ENCODE results near the gene VPS13D.

The VPS13D gene, protein sequence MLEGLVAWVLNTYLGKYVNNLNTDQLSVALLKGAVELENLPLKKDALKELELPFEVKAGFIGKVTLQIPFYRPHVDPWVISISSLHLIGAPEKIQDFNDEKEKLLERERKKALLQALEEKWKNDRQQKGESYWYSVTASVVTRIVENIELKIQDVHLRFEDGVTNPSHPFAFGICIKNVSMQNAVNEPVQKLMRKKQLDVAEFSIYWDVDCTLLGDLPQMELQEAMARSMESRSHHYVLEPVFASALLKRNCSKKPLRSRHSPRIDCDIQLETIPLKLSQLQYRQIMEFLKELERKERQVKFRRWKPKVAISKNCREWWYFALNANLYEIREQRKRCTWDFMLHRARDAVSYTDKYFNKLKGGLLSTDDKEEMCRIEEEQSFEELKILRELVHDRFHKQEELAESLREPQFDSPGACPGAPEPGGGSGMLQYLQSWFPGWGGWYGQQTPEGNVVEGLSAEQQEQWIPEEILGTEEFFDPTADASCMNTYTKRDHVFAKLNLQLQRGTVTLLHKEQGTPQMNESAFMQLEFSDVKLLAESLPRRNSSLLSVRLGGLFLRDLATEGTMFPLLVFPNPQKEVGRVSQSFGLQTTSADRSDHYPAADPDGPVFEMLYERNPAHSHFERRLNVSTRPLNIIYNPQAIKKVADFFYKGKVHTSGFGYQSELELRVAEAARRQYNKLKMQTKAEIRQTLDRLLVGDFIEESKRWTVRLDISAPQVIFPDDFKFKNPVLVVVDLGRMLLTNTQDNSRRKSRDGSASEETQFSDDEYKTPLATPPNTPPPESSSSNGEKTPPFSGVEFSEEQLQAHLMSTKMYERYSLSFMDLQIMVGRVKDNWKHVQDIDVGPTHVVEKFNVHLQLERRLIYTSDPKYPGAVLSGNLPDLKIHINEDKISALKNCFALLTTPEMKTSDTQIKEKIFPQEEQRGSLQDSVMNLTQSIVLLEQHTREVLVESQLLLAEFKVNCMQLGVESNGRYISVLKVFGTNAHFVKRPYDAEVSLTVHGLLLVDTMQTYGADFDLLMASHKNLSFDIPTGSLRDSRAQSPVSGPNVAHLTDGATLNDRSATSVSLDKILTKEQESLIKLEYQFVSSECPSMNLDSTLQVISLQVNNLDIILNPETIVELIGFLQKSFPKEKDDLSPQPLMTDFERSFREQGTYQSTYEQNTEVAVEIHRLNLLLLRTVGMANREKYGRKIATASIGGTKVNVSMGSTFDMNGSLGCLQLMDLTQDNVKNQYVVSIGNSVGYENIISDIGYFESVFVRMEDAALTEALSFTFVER (N-terminal part only)

DNA sequence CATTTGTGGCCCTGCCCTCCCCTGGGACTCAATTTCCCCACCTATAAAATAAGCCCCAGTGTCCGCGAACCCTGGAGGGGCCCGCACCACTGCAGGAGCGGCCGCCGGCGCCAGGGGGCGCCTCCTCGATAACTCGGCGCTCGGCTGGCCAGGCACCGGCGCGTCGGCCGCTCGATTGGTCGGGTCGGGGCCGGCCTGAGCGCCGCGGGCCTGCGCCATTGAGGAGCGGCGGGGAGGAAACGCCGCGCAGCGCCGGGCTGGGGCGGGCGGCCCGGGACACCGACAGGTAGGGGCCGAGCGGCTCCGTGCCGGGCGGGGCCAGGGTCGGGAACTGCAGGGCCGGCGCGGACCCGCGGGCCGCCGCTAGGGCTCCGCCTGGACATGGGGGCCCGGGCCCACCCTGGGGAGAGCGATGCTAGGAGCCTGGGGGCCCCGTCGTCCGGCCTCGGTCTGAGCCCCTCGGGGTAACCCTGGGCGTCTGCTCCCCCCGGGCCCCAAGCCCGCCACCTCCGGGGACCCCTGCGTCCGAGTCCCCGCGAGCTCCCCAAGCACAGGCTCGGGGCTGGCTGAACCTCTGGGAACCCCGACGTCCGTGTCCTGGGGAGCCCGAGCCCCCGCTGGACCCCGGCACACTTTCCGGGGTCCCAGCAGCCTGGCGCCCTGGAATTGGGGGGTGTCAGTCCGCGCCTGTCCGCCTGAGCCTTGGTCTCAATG lies at the start of gene VPS13D:
VPS13D (plus strand) TSS at position 196 of the 714 bp plus-strand sequence. CDS start 4,237 bp downstream, outside the sequence.
- peak; percentile 89 for DNase-seq

DNA sequence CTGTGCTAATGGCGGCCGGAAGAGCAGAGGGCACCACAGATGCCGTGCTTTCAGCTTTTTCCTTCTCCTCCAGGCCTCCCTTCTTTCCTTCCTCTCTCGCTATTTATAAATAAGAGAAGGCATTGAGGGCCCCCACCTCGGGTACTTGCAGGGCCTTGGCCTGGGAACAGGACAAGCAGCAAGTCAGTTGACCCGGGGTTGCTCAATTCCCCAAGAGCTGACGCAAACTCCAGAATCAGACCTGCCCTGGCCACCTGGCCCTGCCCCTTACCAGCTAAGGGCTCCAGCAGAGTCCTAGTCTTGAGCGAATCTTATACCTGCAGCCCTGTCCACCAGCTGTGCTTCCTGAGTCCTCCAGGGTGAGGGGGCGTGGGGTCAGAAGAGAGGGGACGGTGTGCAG lies 49.5 kb upstream of the VPS13D start:
- no peak for DNase-seq

DNA sequence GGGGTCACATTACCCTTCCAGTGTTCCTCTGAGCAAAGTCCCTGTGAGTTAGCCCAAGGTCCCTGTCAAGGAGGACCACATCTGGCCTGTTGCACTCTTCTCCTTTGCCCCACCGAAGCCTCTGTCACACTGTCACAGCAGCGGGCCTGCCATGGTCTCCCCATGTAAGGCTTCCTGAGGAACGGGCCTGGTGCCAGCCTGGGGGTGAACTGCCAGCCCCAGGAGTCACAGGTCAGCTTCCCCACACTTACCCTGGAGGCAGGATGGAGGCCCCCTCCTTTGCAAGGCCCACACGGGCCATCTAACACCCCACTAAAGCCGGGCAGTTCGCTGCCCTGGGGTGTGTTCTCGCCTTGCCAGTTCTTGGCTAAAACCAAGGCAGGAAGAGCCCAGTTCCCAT lies 48.9 kb upstream of the VPS13D start:
- DNase-seq = no peak

DNA sequence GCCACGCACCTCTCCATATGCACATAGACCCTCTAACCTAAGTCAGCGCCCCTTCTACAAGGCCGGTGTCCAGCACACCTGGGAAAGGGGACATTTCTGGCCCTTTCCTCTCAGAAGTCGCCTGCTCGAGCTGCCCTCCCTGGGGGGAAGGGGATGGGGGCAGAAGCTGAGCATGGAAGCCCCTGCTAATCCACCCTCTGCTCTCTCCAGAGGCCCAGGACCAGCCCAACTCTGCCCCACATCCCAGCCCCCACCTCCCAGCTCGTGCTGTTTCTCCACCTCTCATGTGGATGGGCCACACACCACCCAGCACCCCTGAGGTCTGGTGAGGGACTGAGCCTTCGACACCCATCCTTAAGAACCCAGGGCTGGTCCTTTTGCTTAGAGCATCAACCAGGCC lies 48.3 kb upstream of the VPS13D start:
- DNase-seq = no peak

DNA sequence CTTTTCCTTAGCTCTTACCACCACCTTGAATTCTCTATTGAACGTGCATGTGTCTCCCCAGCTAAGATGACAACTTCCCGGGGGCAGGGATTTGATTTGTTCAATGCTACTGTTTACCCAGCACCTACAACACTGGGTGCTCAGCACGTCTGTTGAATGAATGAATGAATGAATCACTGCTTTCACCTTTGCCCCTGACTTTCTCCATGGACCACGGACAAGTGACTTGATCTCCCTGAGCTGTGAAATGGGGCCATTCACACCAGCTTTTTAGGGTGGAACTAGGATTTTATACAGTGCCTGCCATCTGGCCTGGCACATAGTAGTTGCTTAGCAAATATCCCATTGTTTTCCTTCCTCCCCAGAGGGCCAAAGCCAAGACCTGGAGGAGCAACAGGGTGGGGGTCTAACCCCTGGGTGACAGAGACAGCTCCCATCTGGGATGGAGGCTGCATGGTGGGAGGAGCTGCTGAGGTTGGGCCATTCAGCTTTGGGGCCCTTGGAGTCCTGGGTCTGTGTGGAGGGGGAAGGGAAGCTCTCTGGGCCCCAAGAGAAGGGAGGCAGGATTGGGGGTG lies 47.3 kb upstream of the VPS13D start:
- no peak for DNase-seq

DNA sequence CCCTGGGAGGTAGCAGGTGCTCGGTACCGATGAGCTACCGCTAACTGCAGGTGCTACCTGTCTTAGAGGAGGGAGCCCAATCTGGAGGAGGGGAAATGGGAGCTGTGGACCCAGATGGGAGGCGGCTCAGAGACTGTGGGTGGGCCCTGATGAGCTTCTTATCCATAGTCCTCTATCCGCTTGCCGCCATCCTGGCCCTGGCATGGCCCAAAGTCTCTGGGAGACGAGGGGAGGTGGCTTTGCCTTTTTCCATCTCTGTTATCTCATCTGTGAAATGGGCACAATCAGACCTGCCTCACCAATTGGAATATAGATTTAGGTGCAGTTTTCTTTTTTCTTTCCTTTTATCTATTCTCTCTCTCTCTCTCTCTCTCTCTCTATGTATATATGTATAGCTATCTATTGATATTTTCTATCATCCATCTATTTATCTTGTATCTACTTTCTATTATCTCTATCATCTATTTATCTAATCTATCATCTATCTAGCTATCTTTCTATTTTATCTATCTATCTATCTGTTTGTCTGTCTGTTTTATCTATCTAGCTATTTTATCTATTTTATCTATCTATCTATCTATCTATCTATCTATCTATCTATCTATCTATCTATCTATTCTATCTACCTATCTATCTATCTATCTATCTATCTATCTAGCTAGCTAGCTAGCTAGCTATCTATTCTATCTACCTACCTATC lies 46.6 kb upstream of the VPS13D start:
- DNase-seq = no peak

DNA sequence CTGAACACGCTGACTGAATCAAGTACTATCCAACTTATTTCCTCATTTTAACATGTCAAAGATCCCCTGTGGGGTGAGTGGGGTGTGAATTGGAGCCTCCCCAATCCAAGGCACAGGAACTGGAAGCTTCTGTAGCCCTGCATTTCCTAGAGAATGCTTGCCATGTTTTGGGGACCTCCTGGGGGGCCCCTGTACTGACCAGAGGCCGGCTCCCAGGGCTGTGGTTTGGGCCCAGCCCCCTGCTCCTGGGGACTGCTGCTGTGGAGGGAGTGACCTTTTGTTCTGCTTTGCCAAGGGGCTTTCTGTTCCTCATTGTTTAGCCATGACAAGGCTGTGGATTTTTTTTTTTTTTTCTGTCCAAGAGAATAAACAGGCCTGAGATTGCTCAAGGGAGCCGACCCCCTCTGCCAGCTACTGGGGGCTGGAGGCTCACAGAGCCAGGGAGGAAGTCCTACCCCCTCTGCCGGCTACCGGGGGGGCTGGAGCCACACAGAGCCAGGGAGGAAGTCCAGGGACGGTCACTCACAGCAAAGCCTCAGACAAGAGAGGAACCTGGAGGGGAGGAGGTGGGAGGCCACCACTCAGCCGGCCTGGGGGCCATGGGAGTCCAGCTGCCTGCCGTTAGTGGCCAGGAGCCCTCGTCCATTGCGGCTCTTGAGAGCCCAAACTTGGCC lies 45.7 kb upstream of the VPS13D start:
- peak; percentile 85 for DNase-seq

DNA sequence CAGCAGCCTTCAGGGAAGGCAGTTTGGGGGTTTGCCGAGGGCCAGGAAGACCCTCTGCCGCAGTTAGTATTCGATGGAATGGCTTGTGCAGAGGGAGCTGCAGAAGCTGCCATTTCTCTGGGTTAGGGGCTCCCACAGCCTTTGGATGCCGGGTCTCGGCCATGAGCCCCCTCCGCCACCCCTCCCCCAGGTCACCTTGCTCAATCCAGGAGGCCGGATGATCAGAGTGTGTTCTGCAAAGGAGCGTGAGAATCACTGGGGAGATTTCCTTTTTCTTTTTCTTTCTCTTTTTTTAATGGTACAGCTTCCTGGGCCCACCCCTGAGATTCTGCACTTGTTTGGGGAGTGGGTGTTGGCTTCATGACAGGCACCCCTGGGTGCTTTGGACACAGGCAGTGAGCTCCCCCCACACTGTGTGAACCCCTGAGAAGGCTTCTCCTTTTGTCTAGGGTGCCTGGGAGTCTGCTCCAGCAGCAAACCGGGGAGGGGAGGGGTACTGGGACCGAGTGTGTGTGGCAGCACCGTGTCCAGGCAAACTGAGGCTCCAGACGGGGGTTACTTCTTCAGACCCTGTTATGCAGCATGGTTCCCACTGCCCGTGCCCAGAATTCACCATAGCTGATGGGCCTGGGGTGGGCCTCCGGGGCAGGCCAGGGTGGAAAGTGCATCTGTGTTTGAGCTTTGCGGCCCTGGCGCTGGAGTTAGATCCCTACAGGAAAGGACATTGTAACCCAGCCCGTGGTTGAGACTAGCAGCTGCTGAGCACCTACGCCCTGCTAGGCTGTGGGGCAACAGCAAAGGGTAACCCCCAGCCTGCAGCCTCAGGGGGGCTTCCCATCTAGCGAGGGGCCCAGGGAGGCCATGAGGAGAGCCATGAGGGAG lies 44.6 kb upstream of the VPS13D start:
- DNase-seq = no peak

DNA sequence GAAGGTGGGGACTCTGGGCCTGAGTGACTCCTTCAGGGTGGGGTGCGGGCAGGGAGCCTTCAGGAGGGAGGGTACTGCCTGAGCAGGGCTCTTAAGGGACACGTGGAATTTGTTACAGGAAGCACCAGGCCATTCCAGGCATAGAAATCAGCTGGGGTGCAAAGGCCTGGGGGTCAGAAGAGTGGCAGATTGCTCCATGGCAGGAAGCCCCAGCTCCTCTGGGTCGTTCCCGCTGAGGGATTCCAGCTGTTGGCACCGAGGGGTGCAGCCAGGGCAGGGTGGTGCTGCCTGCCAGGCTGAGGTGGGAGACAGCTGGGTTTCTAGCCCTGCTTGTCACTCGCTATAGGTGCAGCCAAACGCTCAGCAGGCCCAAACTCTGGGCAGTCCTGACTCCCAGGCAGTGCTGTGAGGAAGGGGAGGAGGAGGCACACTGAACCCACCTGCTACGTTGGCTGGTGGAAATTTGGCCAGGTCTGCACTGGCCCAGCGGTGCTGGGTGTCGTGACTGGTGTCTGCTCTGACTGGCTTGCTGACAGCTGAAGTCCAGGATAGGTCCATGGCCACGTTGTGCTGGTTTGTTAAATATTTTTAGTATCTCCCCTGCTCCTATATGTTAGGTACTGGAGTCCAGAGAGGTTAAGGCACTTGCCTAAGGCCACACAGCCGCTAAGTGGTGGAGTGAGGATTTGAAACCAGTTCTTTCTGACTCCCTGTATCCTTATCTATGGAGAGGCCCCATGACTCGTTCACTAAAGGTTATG lies 43.7 kb upstream of the VPS13D start:
- no peak for DNase-seq

DNA sequence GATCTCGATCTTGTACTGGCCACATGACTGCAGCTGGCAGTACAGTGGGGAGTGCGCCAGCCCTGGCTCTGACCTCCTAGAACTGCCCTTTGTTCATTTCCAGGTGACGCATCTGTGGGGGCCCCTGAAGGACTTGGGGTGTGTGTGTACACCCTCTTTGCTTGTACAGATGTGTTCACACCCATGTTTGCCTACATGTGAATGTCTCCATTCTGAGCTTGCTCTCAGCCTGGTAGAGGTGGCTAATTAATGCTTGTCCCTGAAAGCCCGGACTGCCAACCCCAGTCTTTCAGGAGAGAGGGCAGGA lies 43.2 kb upstream of the VPS13D start:
- DNase-seq = no peak

DNA sequence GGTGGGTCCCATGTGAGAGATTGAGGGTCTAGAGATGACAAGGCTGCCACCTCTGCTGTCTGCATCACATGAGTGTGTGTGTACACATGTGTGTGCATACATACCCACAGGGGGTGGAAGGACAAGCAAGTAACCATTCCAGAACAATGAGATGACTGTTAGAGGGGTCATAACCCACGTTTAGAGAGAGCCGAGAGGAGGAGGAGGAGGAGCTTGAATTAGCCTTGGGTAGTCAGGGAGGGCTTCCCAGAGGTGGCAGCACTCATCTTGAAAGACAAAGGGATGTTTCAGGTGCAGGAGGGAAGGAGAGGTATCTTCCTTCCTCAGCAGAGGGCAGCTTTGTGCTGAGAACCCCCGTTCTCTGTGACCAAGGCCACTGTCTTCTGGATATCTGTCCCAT lies 41.7 kb upstream of the VPS13D start:
- no peak for DNase-seq

DNA sequence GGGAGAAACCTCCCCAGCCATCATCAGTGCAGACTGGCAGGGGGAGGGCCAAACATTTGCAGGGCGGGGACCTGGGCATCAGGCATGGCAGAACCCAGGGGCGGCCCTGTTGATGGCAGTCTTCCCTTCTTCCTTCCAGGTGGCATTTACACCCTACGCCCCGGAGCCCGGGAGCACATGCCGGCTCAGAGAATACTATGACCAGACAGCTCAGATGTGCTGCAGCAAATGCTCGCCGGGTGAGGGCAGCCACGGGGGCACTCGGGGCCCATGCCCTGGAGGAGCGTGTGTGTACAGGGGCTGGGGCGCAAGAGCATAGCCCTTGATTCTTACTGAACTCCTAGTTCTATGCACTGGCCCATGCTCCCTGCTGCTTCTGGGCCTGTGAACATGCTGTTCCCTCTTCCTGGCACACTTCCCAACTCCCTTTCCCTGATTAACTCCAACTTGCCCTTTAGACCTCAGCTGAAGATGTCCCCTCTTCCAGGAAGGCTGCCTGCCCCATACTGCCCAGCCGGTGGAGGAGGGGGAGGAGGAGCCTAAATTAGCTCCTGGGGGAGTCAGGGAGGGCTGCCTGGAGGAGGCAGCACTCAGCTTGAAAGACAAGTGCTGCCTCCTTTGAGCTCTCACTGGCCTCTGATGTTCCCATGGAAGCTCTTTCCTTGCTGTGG lies 41.0 kb upstream of the VPS13D start:
- DNase-seq = no peak

DNA sequence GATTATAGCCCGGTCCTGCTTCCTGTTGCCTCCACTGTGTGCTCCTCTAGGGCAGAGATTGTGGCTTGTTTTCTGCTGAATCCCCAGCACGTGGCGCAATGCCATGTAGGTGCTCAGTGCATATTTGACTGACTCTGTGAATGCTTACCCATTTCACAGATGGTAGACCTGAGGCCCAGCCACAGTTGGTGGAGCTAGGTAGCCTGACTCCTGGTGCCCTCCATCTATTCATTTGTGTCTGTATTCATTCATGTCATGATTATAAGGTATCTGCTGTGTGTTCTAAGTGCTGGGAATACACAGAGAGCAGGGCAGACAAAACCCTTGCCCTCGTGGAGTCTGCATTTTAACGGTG lies 40.5 kb upstream of the VPS13D start:
- no peak for DNase-seq

DNA sequence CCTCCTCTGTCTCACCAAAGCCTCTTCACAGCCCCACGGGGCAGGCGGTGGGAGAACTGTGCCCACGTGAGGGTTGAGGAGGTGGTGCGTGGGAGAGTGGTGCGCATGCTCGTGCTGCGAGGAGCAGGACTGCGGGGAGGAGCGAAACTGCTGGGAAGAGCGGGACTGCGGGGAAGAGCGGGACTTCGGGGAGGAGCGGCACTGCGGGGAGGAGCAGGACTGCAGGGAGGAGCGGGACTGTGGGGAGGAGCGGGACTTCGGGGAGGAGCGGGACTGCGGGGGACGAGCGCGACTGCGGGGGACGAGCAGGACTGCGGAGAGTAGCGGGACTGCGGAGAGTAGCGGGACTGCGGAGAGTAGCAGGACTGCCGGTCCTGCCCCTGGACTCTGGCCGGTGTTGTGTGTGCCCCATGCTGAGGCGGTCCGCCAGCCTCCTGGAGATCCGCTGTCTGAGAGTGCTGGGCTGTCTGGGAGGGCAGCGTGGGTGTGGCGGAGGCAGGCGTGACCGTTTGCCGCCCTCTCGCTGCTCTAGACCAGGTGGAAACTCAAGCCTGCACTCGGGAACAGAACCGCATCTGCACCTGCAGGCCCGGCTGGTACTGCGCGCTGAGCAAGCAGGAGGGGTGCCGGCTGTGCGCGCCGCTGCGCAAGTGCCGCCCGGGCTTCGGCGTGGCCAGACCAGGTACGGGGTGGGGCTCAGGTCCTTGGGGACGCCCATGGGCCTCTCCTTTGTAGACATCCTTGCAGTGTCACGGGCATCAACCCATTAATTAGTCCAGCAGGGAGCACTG lies 38.4 kb upstream of the VPS13D start:
- no peak for DNase-seq

DNA sequence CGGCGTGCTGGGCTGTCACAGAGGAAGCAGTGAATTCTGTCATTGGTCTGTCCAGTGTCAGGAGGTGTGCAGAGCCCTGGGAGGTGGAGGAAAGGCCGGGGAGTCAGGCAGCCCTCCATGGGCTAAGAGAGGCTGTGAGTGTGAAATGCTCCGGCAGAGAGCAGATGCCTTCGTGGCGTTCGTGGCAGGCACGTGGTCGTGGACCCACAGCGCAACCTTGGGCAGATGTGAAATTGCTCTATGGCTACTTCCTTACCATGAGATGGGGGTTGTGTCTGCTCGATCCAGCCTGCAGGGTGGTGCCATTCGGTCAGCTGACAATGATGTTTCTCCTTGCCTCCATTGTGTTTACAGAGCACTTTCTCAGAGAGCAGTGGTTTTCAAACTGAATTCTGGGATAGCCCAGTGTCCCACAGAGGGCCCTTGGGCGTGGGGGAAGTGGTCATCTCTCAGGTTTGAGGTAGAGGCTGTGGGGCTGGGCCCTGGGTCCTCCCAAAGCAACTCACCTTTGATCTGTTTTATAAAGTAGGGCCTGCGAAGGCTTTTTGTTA lies 35.1 kb upstream of the VPS13D start:
- DNase-seq = no peak

DNA sequence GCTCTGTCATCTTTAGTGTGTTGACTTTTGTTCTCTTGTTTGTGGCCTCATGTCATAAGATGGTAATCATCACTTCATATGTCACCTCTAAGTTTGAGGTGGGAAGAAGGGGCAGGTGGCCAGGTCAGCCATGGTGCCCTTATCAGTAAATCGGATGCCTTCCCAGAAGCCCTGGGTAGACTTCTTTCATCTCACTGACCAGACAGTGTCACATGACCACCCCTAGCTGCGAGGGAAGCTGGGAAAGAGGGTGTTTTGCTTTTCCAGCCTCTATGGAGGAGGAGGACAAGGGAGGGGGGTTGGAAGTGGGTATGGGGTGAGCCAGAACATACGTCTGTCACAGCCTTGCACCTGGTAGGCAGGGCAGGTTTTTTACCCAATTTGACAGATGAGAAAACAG lies 34.4 kb upstream of the VPS13D start:
- DNase-seq = no peak

DNA sequence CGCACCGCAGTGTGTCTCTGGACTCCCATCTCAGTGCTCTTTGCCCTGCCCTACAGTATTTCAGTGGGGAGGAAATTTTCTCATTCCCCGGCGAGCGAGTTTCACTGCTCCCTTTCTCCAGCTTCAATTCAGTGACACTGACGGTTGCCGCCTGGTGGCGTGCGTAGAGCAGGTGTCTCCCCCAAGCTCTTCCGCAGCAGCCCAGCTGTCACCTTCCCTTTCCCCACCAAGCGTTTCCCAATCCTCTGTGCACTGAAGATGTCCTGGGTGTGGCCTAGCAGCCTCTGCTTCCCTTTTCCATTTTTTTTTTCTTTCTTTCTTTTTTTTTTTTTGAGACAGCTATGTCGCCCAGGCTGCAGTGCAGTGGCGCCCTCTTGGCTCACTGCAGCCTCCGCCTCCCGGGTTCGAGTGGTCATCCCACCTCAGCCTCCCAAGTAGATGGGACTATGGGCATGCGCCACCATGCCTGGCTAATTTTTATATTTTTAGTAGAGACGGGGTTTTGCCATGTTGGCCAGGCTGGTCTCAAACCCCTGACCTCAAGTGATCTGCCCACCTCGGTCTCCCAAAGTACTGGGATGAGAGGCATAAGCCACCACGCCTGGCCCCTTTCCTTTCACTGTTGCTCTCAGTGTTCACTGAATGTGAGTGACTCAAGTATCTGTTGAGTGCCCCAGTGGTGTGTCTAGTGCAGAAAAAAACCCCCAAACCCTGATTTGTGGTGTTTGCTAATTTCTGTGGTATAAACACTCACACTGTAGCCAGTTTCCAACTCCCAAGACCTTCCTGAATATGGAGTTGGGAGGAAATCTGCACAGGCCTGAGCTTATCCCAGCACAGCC lies 33.0 kb upstream of the VPS13D start:
- DNase-seq = no peak
